Progenitor cell of endocrine pancreas (in vitro differentiated cells): ENCODE data around the gene PPP1R37. TPM values are rescaled to one million over a fixed set of nuclear protein-coding genes. Genes with fewer than 3 reads are reported as not detected.

Experiments used
- DNase-seq: peaks from one replicate; pipeline ENCODE4 v3.0.0; 2021; ENCODE audit warnings: low spot score; ENCODE audit not compliant: unreplicated experiment
- H3K27ac Mint-ChIP-seq: 2 replicates; pipeline ENCODE4 v1.8.0; 2021; ENCODE audit warnings: mild to moderate bottlenecking, moderate library complexity, mixed read lengths
- H3K27me3 Mint-ChIP-seq: 2 replicates; pipeline ENCODE4 v1.8.0; 2021; ENCODE audit warnings: mixed read lengths
- H3K36me3 Mint-ChIP-seq: 2 replicates; pipeline ENCODE4 v1.8.0; 2022; ENCODE audit warnings: mixed read lengths; ENCODE audit not compliant: insufficient read depth
- H3K4me1 Mint-ChIP-seq: 2 replicates; pipeline ENCODE4 v1.8.0; 2021; ENCODE audit warnings: low read depth, mixed read lengths
- H3K4me3 Mint-ChIP-seq: 2 replicates; pipeline ENCODE4 v1.8.0; 2021; ENCODE audit warnings: low read depth, mild to moderate bottlenecking, moderate library complexity, mixed read lengths
- H3K9me3 Mint-ChIP-seq: 2 replicates; pipeline ENCODE4 v1.8.0; 2021; ENCODE audit warnings: low read depth, mixed read lengths
- total RNA-seq: library from RNA; stranded (reverse); gene quantifications from 2 replicates; pipeline ENCODE4 v1.2.1, GENCODE V29; 2021
- TF ChIP-seq, protein P1 (sequence below): fragments of 200-600 bp; sonication (generic); IDR thresholded peaks from one replicate; pipeline ENCODE4 v1.5.0; 2021; ENCODE audit warnings: antibody characterized with exemption, mild to moderate bottlenecking; ENCODE audit not compliant: unreplicated experiment

Gene PPP1R37
- total RNA-seq, 1 donor from 2014 or later = 45.8 TPM

DNA sequence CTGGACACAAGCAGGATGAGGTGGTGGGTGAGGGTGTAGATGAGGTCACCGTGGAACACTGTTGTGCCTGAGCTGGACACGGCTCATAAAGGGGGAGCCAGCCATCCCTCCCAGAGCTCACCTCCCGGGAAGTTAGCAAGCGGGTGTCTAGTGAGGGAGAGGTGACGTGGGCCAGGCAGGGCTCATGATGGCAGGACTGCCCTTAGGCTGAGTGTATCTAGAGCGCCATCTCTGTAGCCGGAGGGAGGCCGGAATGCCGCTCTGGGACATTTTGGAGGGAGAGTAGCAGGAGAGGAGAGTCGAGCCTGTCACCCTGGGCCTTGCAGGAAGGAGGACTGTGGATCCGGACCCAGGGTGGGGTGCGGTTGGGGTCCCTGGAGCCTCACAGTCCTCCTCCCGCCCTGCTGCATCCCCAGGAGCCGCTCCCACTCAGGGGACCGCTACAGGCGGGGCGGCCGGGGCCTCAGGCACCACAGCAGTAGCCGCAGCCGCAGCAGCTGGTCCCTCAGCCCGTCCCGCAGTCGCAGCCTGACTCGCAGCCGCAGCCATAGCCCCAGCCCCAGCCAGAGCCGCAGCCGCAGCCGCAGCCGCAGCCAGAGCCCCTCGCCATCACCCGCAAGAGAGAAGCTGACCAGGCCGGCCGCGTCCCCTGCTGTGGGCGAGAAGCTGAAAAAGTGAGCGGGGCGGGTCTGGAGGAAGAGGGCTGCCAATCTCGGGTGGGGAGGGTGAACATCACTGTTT lies 25.9 kb upstream of the PPP1R37 start:
- DNase-seq = no peak
- no peaks in the 10 kb centered on the region for H3K9me3 Mint-ChIP-seq
- no peak overlapping the region for H3K4me3 Mint-ChIP-seq
- no peaks in the 10 kb centered on the region for H3K4me1 Mint-ChIP-seq
- H3K36me3 Mint-ChIP-seq = peaks cover 12% of the 10 kb centered on the region
- H3K27me3 Mint-ChIP-seq = no peaks in the 10 kb centered on the region
- H3K27ac Mint-ChIP-seq = no peak overlapping the region
- TF ChIP-seq, protein P1, sequence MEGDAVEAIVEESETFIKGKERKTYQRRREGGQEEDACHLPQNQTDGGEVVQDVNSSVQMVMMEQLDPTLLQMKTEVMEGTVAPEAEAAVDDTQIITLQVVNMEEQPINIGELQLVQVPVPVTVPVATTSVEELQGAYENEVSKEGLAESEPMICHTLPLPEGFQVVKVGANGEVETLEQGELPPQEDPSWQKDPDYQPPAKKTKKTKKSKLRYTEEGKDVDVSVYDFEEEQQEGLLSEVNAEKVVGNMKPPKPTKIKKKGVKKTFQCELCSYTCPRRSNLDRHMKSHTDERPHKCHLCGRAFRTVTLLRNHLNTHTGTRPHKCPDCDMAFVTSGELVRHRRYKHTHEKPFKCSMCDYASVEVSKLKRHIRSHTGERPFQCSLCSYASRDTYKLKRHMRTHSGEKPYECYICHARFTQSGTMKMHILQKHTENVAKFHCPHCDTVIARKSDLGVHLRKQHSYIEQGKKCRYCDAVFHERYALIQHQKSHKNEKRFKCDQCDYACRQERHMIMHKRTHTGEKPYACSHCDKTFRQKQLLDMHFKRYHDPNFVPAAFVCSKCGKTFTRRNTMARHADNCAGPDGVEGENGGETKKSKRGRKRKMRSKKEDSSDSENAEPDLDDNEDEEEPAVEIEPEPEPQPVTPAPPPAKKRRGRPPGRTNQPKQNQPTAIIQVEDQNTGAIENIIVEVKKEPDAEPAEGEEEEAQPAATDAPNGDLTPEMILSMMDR = no peak

DNA sequence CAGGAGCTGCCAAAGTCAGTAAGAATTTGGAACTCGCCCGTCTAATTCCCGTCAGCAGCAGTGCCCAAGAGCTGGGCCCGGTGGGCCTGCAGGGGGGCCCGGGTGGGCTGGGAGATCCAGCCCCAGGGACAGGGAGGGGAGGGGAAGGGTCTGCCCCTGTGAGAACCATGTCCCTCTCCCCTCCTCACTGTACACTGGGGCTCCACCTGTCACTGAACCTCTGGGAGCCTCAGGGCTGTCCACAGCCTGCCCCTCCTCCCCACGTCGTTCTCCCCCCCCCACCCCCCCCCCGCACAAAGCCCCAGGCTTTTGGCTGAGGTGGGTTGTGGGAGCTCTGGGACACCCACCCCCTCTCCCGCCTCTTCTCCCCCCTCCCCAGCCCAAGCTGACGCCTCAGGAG lies 24.9 kb upstream of the PPP1R37 start:
- no peak for DNase-seq
- Mint-ChIP-seq H3K4me1 (no peaks in the 10 kb centered on the region), H3K4me3 (no peak overlapping the region), H3K9me3 (no peaks in the 10 kb centered on the region), H3K27me3 (no peaks in the 10 kb centered on the region), H3K36me3 (peaks cover 9% of the 10 kb centered on the region), H3K27ac (no peak overlapping the region)
- TF ChIP-seq, protein P1 = no peak

DNA sequence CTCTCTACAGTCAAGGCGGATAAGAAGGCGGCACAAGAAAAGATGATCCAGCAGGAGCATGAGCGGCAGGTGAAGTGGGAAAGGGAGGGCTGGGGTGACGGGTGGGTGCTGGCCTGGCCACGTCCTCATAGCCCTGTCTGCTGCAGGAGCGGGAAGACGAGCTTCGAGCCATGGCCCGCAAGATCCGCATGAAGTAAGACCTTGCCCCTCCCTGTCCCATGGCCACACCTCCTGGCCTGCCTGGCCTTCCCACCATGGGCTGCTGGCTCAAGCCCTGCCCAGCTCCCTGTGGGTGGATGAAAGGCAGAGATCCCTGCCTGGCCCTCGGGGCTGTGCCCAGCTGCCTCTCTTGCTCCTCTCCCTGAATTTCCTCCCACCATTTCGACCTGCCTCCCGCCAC lies 23.9 kb upstream of the PPP1R37 start:
- Mint-ChIP-seq H3K36me3 (peaks cover 9% of the 10 kb centered on the region), H3K27ac (no peak overlapping the region), H3K4me3 (no peak overlapping the region), H3K27me3 (no peaks in the 10 kb centered on the region), H3K4me1 (no peaks in the 10 kb centered on the region), H3K9me3 (no peaks in the 10 kb centered on the region)
- TF ChIP-seq, protein P1 = no peak
- no peak for DNase-seq

DNA sequence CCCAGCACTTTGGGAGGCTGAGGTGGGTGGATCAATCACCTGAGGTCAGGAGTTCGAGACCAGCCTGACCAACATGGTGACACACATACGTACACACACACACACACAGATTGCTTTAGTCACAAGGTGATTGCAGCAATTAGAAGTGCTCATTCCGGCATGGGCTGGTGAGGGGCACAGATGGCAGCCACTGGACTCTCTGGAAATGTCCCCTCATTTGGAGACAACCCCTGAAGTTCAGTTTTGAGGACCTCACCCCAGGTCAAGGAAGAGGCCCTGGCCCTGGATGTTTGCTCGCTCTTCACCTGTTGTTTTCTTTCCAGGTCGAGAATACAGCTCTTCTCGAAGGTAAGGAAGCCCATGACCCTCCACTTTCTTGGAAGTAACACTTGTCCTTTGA lies 22.8 kb upstream of the PPP1R37 start:
- DNase-seq = no peak
- Mint-ChIP-seq H3K9me3 (no peaks in the 10 kb centered on the region), H3K27ac (no peak overlapping the region), H3K27me3 (peaks cover 6% of the 10 kb centered on the region), H3K4me1 (peaks cover 2% of the 10 kb centered on the region), H3K4me3 (no peak overlapping the region), H3K36me3 (peaks cover 7% of the 10 kb centered on the region)
- TF ChIP-seq, protein P1 = no peak

DNA sequence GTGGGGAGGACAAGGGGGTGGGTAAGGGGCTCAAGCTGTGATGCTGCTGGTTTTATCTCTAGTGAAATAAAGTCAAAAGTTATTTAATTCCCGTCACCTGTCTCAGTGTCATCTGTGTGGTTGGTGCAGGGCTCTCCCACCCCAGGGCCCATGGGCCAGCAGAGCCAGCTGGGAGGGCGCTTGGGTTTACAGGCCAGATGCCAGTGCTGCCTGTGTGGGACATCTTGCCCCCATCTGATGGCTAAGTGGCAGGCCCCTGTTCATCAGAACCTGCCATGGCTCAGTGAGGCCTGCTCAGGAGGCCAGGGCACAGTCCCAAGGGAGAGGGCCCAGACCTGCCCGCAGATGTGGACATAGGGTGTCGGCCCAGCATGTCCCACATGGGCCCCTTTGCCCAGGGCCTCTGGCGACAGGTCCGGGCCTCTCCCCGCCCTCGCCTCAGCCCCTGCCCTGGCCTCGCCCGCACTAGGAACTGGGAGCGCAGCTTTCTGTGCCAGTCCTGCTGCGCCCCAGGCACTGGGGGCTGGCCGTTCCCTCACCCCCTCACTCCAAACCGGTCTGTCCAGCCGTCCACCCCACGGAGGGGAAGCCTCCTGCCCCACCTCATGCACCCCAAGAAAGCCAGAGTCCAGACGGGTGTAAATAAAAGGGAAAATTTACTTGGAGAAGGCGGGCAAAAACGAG lies 22.0 kb upstream of the PPP1R37 start:
- TF ChIP-seq, protein P1 = no peak
- no peak for DNase-seq

More for the DNA sequence above, 22.0 kb upstream of the PPP1R37 start:
- Mint-ChIP-seq H3K9me3 (no peaks in the 10 kb centered on the region), H3K4me1 (peaks cover 2% of the 10 kb centered on the region), H3K4me3 (no peak overlapping the region), H3K27ac (peak overlapping the region; percentile 29), H3K36me3 (peaks cover 7% of the 10 kb centered on the region), H3K27me3 (peaks cover 8% of the 10 kb centered on the region)
